GM23248 (cell line): Measurements from ENCODE around the gene DOCK6. TPM values are rescaled to one million over a fixed set of nuclear protein-coding genes. Genes with fewer than 3 reads are reported as not detected.

Source experiments
- DNase-seq: peaks from one replicate; pipeline ENCODE4 v3.0.0-alpha.2; 2015
- H2AFZ ChIP-seq: fragments of 200-600 bp; sonication (generic); 2 replicates; pipeline ENCODE4 v1.6.1; 2016; ENCODE audit warnings: antibody characterized with exemption
- H3F3A ChIP-seq: fragments of 200-600 bp; sonication (generic); 2 replicates; pipeline ENCODE4 v1.6.1; 2016; ENCODE audit warnings: mild to moderate bottlenecking, antibody characterized with exemption, mixed run types; ENCODE audit not compliant: insufficient read depth
- H3K27ac ChIP-seq: fragments of 200-600 bp; sonication (generic); 2 replicates; pipeline ENCODE4 v1.5.1; 2016; ENCODE audit warnings: mild to moderate bottlenecking
- H3K27me3 ChIP-seq: fragments of 200-600 bp; sonication (generic); replicated peaks from 2 replicates; pipeline ENCODE4 v1.6.1; 2016; ENCODE audit warnings: mild to moderate bottlenecking; ENCODE audit not compliant: insufficient read depth
- H3K36me3 ChIP-seq: fragments of 200-600 bp; sonication (generic); 2 replicates; pipeline ENCODE4 v1.6.1; 2016; ENCODE audit warnings: low read depth, mild to moderate bottlenecking
- H3K4me1 ChIP-seq: fragments of 200-600 bp; sonication (generic); 2 replicates; pipeline ENCODE4 v1.6.1; 2016; ENCODE audit warnings: mild to moderate bottlenecking; ENCODE audit not compliant: insufficient read depth
- H3K4me2 ChIP-seq: fragments of 200-600 bp; sonication (generic); one replicate; pipeline ENCODE4 v1.6.1; 2016; ENCODE audit warnings: mild to moderate bottlenecking; ENCODE audit not compliant: unreplicated experiment
- H3K4me3 ChIP-seq: fragments of 200-600 bp; sonication (generic); 2 replicates; pipeline ENCODE4 v1.5.1; 2016; ENCODE audit warnings: mild to moderate bottlenecking
- H3K79me2 ChIP-seq: fragments of 200-600 bp; sonication (generic); 2 replicates; pipeline ENCODE4 v1.6.1; 2016; ENCODE audit warnings: mild to moderate bottlenecking; ENCODE audit not compliant: insufficient read depth
- H3K9ac ChIP-seq: fragments of 200-600 bp; sonication (generic); 2 replicates; pipeline ENCODE4 v1.6.1; 2016; ENCODE audit warnings: mild to moderate bottlenecking
- H3K9me2 ChIP-seq: fragments of 200-600 bp; sonication (generic); 2 replicates; pipeline ENCODE4 v1.6.1; 2016; ENCODE audit warnings: mixed run types, mild to moderate bottlenecking, moderate library complexity; ENCODE audit not compliant: insufficient read depth
- H3K9me3 ChIP-seq: fragments of 200-600 bp; sonication (generic); one replicate; pipeline ENCODE4 v1.6.1; 2017; ENCODE audit warnings: low read depth
- H4K20me1 ChIP-seq: fragments of 200-600 bp; sonication (generic); 2 replicates; pipeline ENCODE4 v1.6.0; 2016; ENCODE audit not compliant: insufficient read depth
- EZH2 ChIP-seq: fragments of 200-600 bp; sonication (generic); IDR thresholded peaks from 2 replicates; pipeline ENCODE4 v1.6.1; 2018; ENCODE audit warnings: antibody characterized with exemption, mild to moderate bottlenecking; ENCODE audit not compliant: insufficient read depth, poor library complexity, severe bottlenecking
- EZH2phosphoT487 ChIP-seq: fragments of 200-600 bp; sonication (generic); IDR thresholded peaks from 2 replicates; pipeline ENCODE4 v1.6.1; 2018; ENCODE audit warnings: antibody characterized with exemption, moderate library complexity, mild to moderate bottlenecking, low read depth; ENCODE audit not compliant: insufficient read depth
- WGBS, 2 experiments: methylation state at CpG; one replicate each; pipeline ENCODE4 v1.1.6; 2015 to 2017; ENCODE audit warnings: low lambda C conversion rate in 2 of 2, low coverage in 1 of 2; ENCODE audit errors: missing lambda C conversion rate in 2 of 2; 5-methylcytosine and 5-hydroxymethylcytosine counted together
- in situ Hi-C: fragments of 300-500 bp; cut with MboI; formaldehyde crosslinking; loops from 2 replicates; pipeline ENCODE4 v1.15.0; 2020
- polyA plus RNA-seq: library from polyadenylated mRNA; unstranded; fragments of >200 nt; fragmentation: Nextera tagmentation; extraction: Ambion mirVana; gene quantifications from 2 replicates; pipeline ENCODE4 v1.2.1, GENCODE V29; 2016
- total RNA-seq: library from RNA; depleted of rRNA; stranded (reverse); fragments of >200 nt; shearing (Covaris generic); gene quantifications from 2 replicates; pipeline ENCODE4 v1.2.3, GENCODE V29; 2014

DOCK6 gene
- total and polyA plus RNA-seq, 2 experiments from 2014 or later = 10.7 to 11.8 TPM

GRCh38 chr19:11273989-11274388, 11.7 kb upstream of the DOCK6 start:
- H3K79me2 ChIP-seq = no peaks in the 10 kb centered on the region
- DNase-seq = no peak
- H3K4me2 ChIP-seq = no peak overlapping the region
- no peak overlapping the region for H2AFZ ChIP-seq
- no peaks in the 10 kb centered on the region for H3K36me3 ChIP-seq
- H4K20me1 ChIP-seq = no peaks in the 10 kb centered on the region
- H3K9me2 ChIP-seq = no peaks in the 10 kb centered on the region
- H3K9me3 ChIP-seq = no peaks in the 10 kb centered on the region
- 82 to 83% methylated on average over 5 of the region's 5 CpGs for WGBS, 2 experiments
- no peak overlapping the region for H3K4me3 ChIP-seq
- peaks cover 5% of the 10 kb centered on the region; the same call in 1 of the 2 replicates for H3K4me1 ChIP-seq
- TF ChIP-seq EZH2phosphoT487 (no peak), EZH2 (no peak)
- H3K27ac ChIP-seq = no peak overlapping the region
- H3K9ac ChIP-seq = no peak overlapping the region
- H3K27me3 ChIP-seq = 0 out of 2 replicates have a peak, but pooled peaks cover 2% of the 10 kb centered on the region
- H3F3A ChIP-seq = no peaks in the 10 kb centered on the region
- in situ Hi-C loops = no loop called here

- H3K4me2 ChIP-seq = no peak overlapping the region
- no peaks in the 10 kb centered on the region for H3F3A ChIP-seq
- no peaks in the 10 kb centered on the region for H4K20me1 ChIP-seq
- WGBS, 2 experiments = 60 to 61% methylated on average over 2 of the region's 2 CpGs
- no peaks in the 10 kb centered on the region for H3K27me3 ChIP-seq
- no peak for TF ChIP-seq EZH2
- TF ChIP-seq EZH2phosphoT487 = no peak
- H3K36me3 ChIP-seq = no peaks in the 10 kb centered on the region
- no peak overlapping the region for H2AFZ ChIP-seq
- DNase-seq = no peak
- in situ Hi-C loops = no loop called here
- no peak overlapping the region for H3K27ac ChIP-seq
- peaks cover 6% of the 10 kb centered on the region; the same call in 1 of the 2 replicates for H3K4me1 ChIP-seq
- H3K9me3 ChIP-seq = no peaks in the 10 kb centered on the region
- no peak overlapping the region for H3K4me3 ChIP-seq
- no peaks in the 10 kb centered on the region for H3K9me2 ChIP-seq
- no peaks in the 10 kb centered on the region for H3K79me2 ChIP-seq
- H3K9ac ChIP-seq = no peak overlapping the region
These were observed 11.0 kb upstream of the DOCK6 start for GRCh38 chr19:11273296-11273695.

DNA sequence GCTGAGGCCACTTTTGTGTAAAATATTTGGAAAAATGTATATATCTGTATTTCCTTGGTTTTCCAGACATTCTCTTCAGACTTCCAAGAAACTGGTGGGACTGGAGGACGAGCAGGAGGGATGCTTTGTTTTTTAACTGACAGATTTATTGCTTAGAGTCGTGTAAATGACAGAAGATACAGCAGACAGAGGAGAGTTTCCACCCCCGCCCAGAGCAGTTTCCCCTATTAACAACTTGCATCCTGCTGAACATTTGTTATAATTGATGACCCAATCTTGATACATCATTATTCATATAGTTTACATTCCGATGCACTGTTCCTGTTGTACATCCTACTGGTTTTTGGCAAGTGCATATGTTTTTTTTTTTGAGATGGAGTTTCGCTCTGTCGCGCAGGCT, 7.1 kb upstream of the DOCK6 start:
- no peak overlapping the region for H3K4me3 ChIP-seq
- TF ChIP-seq EZH2phosphoT487 (no peak), EZH2 (no peak)
- WGBS, 2 experiments = 35 to 38% methylated on average over 7 of the region's 7 CpGs
- H3K9me3 ChIP-seq = no peaks in the 10 kb centered on the region
- no peak overlapping the region for H3K4me2 ChIP-seq
- H4K20me1 ChIP-seq = no peaks in the 10 kb centered on the region
- H3K9me2 ChIP-seq = no peaks in the 10 kb centered on the region
- no peak overlapping the region for H2AFZ ChIP-seq
- H3K79me2 ChIP-seq = no peaks in the 10 kb centered on the region
- peak; percentile 42 for DNase-seq
- in situ Hi-C loops = no loop called here
- H3K9ac ChIP-seq = no peak overlapping the region; the same call in 1 of the 2 replicates
- no peaks in the 10 kb centered on the region for H3K27me3 ChIP-seq
- no peak overlapping the region; the same call in 1 of the 2 replicates for H3K27ac ChIP-seq
- no peaks in the 10 kb centered on the region for H3F3A ChIP-seq
- peaks cover 6% of the 10 kb centered on the region; the same call in 1 of the 2 replicates for H3K4me1 ChIP-seq
- no peaks in the 10 kb centered on the region for H3K36me3 ChIP-seq

DNA sequence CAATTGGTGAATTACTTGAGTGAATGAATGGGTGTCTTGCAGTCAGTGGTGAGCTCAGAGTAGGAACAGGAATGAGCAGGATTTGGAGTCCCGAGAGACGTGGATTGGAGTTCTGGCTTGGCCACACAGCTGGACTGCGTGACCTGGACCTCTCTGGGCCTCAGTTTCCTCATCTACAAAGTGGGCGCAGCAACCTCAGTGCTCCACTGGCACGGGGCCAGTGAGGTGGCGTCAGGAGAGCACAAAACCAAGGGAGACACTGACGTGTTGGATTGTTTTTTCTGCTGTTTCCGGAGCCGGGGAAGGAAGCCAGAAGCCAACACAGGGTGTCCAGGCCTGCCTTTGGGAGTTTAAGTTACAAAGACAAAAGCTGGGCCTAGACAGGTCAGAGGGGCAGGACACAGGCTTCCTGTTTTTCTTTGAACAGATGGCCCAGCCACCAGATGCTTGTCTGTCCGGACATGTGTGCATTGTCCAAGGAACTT, 6.5 kb upstream of the DOCK6 start:
- Histone ChIP-seq H4K20me1 (no peaks in the 10 kb centered on the region), H3F3A (no peaks in the 10 kb centered on the region), H3K27me3 (no peaks in the 10 kb centered on the region), H3K9me3 (no peaks in the 10 kb centered on the region), H3K4me3 (no peak overlapping the region), H3K36me3 (no peaks in the 10 kb centered on the region), H3K9ac (no peak overlapping the region; the same call in 1 of the 2 replicates), H3K4me2 (no peak overlapping the region), H3K27ac (no peak overlapping the region), H3K4me1 (peaks cover 6% of the 10 kb centered on the region; the same call in 1 of the 2 replicates), H2AFZ (no peak overlapping the region), H3K9me2 (no peaks in the 10 kb centered on the region), H3K79me2 (no peaks in the 10 kb centered on the region)
- TF ChIP-seq EZH2 (no peak), EZH2phosphoT487 (no peak)
- DNase-seq = peak; percentile 67
- 51 to 57% methylated on average over 10 of the region's 10 CpGs for WGBS, 2 experiments
- in situ Hi-C loops = no loop called here
